ENCODE measurements around the gene CD1B. TPM values are rescaled to one million over a fixed set of nuclear protein-coding genes. Genes with fewer than 3 reads are reported as not detected.
"Not testable (repeated sequence)": the region's sequence is repeated elsewhere in the genome, so short reads cannot be mapped to it uniquely, and the experiment has no call there.

CD1B gene
- total RNA-seq, 1 donor from 2014 or later = not detected

DNA sequence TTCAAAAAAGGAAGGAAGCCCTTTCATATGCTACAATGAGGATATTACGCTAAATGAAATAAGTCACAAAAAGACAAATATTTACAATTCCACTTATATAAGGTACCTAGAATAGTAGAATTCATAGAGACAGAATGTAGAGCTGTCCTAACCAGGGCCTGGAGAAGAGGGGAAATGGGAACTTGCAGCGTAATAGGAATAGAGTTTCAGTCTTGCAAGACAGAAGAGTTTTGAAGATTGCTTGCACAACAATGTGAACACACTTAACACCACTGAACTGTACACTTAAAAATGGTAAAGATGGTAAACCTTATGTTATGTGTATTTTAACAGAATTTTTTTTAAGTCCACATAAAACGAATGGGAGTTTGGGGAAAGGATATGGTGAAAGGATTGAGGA, 2.9 kb downstream of the CD1B start:
- DNase-seq (ENCODE audit: low spot score) = no peak

DNA sequence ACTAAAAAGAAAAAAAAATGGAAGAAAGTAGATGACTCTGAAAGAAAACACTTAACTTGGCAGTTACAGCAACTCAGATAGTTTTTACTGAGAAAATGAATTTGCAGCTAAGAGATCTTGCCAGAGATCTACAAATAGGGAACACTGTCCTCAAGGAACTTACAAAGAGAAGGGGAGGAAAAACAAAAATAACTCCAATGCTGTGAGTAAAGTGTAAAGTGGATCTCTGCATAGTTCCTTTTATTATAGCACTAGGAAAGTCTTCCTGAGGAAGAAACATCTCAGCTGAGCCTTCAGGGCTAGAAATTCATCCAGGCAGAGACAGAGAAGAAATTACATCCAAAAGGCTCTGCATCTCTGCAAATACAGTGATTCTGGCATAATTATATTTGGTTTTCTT, 3.9 kb downstream of the CD1B start:
- no peak for DNase-seq (ENCODE audit: low spot score)

DNA sequence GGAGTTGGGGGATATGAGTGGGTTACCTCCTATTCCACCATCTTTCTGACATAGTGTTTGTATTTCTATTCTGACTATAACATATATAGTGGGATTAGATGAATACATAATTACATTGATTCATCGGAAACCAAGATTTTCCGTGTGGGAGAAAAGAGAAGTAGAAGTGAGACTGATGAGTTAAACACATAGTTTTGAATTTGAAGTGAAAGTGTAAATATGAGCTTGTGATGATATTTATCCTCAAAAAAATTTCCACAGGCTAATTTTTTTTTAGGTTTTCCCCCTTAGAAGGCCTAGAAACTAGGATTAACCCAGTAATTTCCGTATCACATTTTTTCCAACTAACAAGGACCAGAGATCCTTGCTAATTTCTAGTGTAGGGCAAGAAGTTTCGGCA, 6.9 kb downstream of the CD1B start:
- no peak for DNase-seq (ENCODE audit: low spot score)

DNA sequence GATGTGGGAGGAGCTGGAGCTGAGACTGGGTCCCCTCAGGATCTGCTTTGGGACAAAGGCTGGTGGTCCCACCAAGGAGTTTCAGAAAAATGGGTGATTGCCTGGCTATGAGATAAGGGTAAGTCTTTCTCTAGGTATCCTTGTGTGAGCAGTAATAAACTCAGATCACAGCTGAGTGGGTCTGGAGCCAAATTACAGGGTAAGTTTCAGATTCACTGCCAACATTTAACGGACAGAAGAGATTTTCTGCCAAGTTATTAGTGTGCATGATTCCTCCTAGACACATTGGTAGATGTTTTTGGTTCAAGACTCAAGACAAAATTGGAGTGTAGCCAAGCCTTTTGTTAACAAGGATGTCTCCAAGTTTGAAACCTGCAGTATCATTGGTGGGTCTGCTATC, 7.5 kb downstream of the CD1B start:
- DNase-seq (ENCODE audit: low spot score) = no peak

DNA sequence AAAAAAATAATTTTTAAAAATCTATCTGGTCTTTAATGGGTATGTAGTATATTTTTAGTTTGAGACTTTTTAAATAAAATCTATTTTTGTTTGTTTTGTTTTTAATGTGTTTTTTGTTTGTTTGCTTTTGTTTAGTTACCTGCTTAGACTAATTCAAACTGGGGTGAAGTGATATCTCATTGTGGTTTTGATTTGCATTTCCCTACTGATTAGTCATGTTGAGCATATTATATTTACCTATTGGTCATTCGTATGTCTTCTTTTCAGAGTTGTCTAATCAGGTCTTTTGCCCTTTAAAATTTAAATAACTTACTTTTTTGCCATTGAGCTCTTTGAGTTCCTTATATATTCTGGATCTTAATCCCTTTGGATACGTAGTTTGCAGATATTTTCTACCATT, 20.3 kb downstream of the CD1B start:
- no peak for DNase-seq (ENCODE audit: low spot score)

DNA sequence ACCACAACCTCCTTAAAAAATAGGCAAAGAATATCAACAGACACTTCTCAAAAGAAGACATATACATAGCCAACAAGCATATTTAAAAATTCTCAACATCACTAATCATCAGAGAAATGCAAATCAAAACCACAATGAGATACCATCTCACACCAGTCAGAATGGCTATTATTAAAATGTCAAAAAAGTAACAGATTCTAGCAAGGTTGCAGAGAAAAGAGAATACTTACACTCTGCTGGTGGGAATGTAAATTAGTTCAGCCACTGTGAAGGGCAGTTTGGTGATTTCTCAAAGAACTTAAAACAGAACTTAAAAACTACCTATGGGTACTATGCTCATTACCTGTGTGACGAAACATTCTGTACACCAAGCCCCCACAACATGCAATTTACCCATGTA, 20.7 kb downstream of the CD1B start:
- DNase-seq (ENCODE audit: low spot score) = no peak

DNA sequence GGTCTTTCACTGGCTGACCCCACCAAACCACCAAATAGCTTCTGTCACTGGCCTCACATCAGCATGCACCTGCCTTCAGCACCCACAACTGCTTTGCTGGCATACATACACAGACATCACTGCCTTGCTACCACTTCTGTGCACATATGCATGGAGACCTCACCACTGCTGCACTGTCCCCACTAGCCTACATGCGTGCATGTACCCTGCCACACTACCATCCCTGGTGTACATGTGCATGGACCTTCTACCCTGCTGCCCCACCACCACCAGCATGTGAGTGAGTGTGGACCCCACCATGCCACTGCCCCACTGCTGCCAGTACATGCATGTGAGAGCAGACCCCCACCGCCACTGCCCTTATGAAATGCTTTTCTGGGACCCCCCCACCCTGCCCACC, 35.5 kb downstream of the CD1B start:
- DNase-seq (ENCODE audit: low spot score) = no peak

DNA sequence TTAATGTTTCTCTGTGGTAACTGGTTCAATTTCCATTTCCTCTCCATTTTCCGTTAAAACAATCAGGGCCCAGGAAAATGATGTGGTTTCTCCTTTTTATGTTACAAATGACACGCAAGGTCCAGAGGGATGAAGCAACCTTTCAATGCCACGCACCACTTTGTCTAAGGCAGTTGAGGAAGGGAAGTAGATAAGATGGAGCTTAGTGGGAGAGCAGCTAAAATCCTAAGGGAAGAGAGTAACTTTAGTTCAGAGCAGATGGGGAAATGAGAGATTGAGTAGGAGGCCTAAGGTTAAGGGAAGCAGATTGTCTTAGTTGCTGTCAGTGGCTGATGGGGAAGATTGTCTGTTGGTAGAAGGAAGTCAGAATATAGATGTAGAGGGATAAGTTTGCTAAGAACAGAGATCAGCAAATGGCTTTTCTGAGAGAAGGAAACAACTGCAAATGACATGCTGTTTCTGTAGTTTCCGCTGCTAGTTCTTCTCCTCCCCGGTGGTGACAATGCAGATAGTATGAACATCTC, 40.9 kb downstream of the CD1B start:
- DNase-seq (ENCODE audit: low spot score) = no peak

DNA sequence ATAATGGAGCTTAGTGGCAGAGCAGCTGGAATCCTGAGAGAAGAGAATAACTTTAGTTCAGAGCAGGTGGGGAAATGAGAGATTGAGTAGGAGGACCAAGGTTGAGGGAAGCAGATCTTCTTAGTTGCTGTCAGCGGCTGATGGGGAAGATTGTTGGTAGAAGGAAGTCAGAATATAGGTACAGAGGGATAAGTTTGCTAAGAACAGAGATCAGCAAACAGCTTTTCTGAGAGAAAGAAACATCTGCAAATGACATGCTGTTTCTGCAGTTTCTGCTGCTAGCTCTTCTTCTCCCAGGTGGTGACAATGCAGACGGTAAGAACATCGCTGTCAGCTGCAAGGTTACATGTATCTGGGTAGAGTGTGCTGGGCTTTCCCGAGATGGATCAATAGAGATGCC, 41.5 kb downstream of the CD1B start, which contains the start of gene CD1C:
Gene CD1C, plus strand, starts transcription at position 113 of the 400 bp plus-strand sequence. Its CDS starts 142 bp downstream, at position 255.
- no peak for DNase-seq (ENCODE audit: low spot score)

DNA sequence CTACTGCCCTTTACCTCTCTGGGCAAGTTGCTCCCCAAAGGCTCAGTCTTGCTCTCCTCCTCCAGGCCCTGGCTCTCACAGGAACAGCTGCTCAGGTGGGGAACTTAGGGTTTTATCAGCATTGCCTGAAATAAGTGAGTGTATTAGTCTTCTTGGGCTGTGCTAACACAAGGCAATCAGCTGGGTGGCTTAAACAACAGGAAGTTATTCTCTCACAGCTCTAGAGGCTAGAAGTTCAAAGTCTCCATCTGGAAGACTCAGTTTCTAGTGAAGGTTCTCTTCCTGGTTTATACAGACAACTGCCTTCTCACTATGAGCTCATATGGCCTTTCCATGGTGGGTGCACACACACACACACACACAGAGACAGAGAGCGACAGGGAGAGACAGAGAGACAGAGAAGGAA, 44.4 kb downstream of the CD1B start:
- no peak for DNase-seq (ENCODE audit: low spot score)

DNA sequence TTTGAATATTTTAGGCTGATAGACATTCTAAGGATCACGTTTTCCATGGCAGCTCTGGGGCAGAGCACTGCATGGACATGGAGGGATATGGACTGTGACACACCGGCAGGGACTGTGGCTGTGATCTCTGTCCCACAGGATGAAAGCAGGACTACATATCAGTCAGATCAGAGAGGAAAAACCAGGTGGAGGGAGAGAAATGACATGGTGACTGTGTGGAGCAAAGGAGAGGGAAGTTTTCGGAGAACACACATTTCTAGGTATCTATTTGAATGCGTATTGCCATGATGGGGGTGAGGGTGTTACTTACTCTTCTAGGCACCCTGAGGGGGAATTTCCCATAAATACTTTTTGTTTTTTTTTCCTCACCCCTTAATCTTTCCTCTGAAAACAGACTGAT, 44.8 kb downstream of the CD1B start:
- no peak for DNase-seq (ENCODE audit: low spot score)

DNA sequence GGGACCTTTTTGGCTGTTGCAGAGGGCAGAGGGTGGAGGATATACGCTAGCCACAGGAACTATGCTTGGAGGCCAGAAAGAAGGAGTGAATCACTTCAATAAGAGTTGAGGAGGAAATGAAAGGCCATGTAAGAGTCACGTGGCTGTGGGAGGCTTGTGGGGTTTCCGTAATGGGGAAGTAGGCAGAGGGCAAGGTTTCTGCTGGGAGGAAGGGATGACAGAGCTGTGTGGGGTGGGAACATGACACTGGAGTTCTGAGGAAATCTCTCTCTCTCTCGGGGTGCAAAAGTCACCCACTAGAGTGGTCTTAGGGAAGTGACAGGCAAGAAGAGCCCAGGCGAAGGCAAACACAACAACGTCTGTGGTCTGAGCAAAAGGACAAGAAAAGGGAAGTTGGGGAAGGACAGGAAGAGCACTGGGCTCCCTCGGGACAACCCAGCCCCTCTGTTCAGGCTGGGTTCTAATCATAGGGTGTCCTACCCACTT, 45.5 kb downstream of the CD1B start:
- no peak for DNase-seq (ENCODE audit: low spot score)

DNA sequence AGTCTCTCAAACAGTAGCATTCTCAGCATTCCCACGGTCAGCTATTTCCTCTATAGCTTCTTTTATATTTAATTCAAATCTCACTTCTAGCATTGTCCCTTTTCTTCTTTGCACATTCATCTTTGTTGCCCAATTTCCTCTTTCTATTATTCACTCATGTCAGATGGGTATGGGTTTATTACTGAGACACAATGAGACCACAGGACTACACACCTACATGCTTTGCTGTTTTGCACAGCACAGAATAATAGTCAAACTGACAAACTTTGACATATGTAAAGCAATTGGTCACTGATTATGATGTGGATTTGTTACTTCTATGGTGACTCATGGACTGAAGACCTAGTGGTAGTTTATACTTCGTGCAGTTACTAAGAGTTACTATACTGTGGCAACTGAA, 47.4 kb downstream of the CD1B start:
- DNase-seq (ENCODE audit: low spot score) = no peak

DNA sequence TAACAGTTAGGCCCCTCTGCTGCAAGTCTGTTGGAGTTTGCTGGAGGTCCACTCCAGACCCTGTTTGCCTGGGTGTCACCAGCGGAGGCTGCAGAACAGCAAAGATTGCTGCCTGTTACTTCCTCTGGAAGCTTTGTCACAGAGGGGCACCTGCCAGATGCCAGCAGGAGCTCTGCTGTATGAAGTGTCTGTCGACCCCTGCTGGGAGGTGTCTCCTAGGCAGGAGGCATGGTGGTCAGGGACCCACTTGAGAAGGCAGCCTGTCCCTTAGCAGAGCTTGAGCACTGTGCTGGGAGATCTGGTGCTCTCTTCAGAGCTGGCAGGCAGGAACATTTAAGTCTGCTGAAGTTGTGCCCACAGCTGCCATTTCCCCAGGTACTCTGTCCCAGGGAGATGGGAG, 48.9 kb downstream of the CD1B start:
- DNase-seq (ENCODE audit: low spot score) = not testable (repeated sequence)

Other genes with a start within 250 kb of the CD1B start
- 1.7 TPM for gene CD1D, start 150.6 kb downstream of the CD1B start, total RNA-seq
- not detected for gene CD1A, start 77.1 kb downstream of the CD1B start, total RNA-seq
- not detected for gene CD1C, start 41.6 kb downstream of the CD1B start, total RNA-seq
- 0.52 TPM for gene CD1E, start 22.4 kb upstream of the CD1B start, total RNA-seq
- gene OR10T2, start 67.9 kb upstream of the CD1B start, total RNA-seq = not detected
- not detected for gene OR10K2, start 94.7 kb upstream of the CD1B start, total RNA-seq
- not detected for gene OR10K1, start 130.3 kb upstream of the CD1B start, total RNA-seq
- gene OR10R2, start 140.7 kb upstream of the CD1B start, total RNA-seq = not detected
- gene OR6Y1, start 222.9 kb upstream of the CD1B start, total RNA-seq = not detected
- not detected for gene OR6P1, start 239.0 kb upstream of the CD1B start, total RNA-seq
- not detected for gene OR10X1, start 248.4 kb upstream of the CD1B start, total RNA-seq

Measured in ureter (tissue), 1 donor.